C4-2B (cell line): ENCODE measurements around the gene NECAB3.

Source experiments
- ZFX ChIP-seq: fragments of 450-650 bp; IDR thresholded peaks from 2 replicates; pipeline ENCODE4 v1.6.1; 2017
- TF ChIP-seq, protein P1 (sequence below): fragments of 450-650 bp; conservative IDR thresholded peaks from 2 replicates; pipeline ENCODE4 v1.5.1; 2017; ENCODE audit warnings: mild to moderate bottlenecking

DNA sequence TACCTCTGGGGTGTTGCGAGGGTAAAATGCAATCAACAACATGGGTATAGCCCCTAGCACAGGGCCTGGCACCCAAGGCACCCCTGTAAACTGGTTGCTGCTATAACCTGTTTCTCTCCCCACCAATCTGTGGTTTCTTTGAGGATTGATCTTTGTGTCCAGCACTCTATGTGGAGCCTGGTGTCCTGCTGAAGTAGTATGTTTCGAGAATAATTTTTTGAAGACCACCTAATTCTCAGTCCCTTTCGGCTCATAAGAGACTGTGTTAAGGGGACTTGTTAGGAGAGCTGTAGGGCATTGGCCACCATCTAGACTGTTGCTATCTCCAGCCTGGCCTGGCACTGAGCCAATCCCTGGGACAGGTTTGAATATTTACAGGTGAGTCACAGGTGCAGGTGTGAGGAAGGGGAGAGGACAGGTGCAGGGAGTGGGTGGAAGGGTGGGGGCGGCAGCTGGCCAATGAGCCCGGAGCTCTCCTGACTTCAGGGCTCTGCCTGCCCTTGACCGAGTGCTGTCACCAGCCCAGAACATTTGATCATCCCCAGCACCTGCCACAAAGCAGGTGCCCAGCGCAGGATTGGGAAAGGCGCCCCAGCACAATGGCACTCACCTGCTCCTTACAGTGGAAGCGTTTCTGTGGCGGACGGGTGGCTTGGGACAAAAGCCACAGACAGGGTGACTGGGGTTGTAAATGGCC lies 20.2 kb downstream of the NECAB3 start:
- TF ChIP-seq ZFX = no peak
- TF ChIP-seq, protein P1, sequence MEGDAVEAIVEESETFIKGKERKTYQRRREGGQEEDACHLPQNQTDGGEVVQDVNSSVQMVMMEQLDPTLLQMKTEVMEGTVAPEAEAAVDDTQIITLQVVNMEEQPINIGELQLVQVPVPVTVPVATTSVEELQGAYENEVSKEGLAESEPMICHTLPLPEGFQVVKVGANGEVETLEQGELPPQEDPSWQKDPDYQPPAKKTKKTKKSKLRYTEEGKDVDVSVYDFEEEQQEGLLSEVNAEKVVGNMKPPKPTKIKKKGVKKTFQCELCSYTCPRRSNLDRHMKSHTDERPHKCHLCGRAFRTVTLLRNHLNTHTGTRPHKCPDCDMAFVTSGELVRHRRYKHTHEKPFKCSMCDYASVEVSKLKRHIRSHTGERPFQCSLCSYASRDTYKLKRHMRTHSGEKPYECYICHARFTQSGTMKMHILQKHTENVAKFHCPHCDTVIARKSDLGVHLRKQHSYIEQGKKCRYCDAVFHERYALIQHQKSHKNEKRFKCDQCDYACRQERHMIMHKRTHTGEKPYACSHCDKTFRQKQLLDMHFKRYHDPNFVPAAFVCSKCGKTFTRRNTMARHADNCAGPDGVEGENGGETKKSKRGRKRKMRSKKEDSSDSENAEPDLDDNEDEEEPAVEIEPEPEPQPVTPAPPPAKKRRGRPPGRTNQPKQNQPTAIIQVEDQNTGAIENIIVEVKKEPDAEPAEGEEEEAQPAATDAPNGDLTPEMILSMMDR = no peak
